Measurements from ENCODE around the gene APMAP.

APMAP gene

GRCh38 chr20:25024171-25024570 lies 31.6 kb upstream of the APMAP start:
- DNase-seq (ENCODE audit: low spot score): no peak

GRCh38 chr20:25023356-25023755 lies 30.8 kb upstream of the APMAP start:
- DNase-seq (ENCODE audit: low spot score): no peak

- DNase-seq (ENCODE audit: low spot score): no peak
Measured at GRCh38 chr20:25022680-25023079, 30.1 kb upstream of the APMAP start.

GRCh38 chr20:25021336-25021735 lies 28.8 kb upstream of the APMAP start:
- no peak for DNase-seq (ENCODE audit: low spot score)

- no peak for DNase-seq (ENCODE audit: low spot score)
Measured at GRCh38 chr20:25020901-25021301, 28.4 kb upstream of the APMAP start.

- no peak for DNase-seq (ENCODE audit: low spot score)
Measured at GRCh38 chr20:25020345-25020744, 27.8 kb upstream of the APMAP start.

GRCh38 chr20:25019381-25020155 lies 27.0 kb upstream of the APMAP start:
- DNase-seq (ENCODE audit: low spot score): no peak

- DNase-seq (ENCODE audit: low spot score): no peak
Measured at GRCh38 chr20:25018841-25019240, 26.3 kb upstream of the APMAP start.

GRCh38 chr20:25018425-25018824 lies 25.9 kb upstream of the APMAP start:
- DNase-seq (ENCODE audit: low spot score): no peak

GRCh38 chr20:25017257-25017803 lies 24.8 kb upstream of the APMAP start:
- DNase-seq (ENCODE audit: low spot score): no peak

- no peak for DNase-seq (ENCODE audit: low spot score)
Measured at GRCh38 chr20:25016471-25016870, 23.9 kb upstream of the APMAP start.

GRCh38 chr20:25015986-25016385 lies 23.4 kb upstream of the APMAP start:
- no peak for DNase-seq (ENCODE audit: low spot score)

- DNase-seq (ENCODE audit: low spot score): no peak
Measured at GRCh38 chr20:25014816-25015215, 22.3 kb upstream of the APMAP start.

- DNase-seq (ENCODE audit: low spot score): no peak
Measured at GRCh38 chr20:25013478-25014380, 21.2 kb upstream of the APMAP start.

- DNase-seq (ENCODE audit: low spot score): no peak
Measured at GRCh38 chr20:25012616-25013189, 20.2 kb upstream of the APMAP start.

GRCh38 chr20:25011831-25012241 lies 19.3 kb upstream of the APMAP start:
- DNase-seq (ENCODE audit: low spot score): no peak

GRCh38 chr20:25011261-25011660 lies 18.7 kb upstream of the APMAP start:
- DNase-seq (ENCODE audit: low spot score): no peak

- DNase-seq (ENCODE audit: low spot score): no peak
Measured at GRCh38 chr20:25009218-25010145, 16.9 kb upstream of the APMAP start.

- no peak for DNase-seq (ENCODE audit: low spot score)
Measured at GRCh38 chr20:25008388-25009217, 16.1 kb upstream of the APMAP start.

GRCh38 chr20:25007491-25008305 lies 15.1 kb upstream of the APMAP start:
- no peak for DNase-seq (ENCODE audit: low spot score)

Data from NAMALWA (cell line).